Measurements from ENCODE around the gene CCNF. TPM values are rescaled to one million over a fixed set of nuclear protein-coding genes. Genes with fewer than 3 reads are reported as not detected.

Gene CCNF
- total RNA-seq, 1 donor from 2014 or later = 10.8 TPM

DNA sequence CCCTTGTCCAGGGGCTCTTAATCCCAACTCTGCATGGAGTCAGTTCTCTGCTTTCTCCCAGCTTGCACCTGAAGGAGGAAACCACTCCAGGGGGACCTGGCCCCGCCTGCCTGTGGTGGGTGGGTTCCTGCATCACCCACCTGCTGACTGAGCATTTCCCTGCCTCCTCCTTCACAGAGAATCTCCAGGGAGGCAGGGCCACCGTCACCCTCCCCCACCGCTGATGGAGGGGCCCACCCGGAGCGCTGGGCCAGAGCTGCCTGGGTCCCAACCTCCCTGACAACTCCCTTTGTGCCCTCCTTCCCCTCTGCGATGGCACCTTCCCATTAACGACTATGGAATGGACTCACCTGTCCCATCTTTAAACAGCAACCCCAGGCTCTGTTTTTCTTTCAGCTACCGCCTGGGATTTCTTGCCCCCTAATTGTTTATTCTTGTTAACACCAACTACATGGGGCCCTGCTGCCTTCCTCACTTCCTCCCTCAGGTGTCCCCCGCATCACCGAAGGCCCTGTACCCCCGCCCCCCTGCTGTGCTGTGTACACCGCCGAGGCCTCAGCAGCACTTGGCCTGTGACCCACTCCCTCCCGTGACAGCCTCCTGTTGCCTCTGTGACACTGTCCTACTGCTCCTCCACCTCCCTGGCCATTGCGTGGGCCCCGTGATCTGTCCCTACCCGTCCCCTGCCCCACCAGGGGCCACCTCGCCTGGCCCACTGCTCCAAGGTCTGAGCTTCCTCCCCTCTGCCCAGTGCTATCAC is 29.8 kb downstream of the CCNF start:
- no peak for DNase-seq

DNA sequence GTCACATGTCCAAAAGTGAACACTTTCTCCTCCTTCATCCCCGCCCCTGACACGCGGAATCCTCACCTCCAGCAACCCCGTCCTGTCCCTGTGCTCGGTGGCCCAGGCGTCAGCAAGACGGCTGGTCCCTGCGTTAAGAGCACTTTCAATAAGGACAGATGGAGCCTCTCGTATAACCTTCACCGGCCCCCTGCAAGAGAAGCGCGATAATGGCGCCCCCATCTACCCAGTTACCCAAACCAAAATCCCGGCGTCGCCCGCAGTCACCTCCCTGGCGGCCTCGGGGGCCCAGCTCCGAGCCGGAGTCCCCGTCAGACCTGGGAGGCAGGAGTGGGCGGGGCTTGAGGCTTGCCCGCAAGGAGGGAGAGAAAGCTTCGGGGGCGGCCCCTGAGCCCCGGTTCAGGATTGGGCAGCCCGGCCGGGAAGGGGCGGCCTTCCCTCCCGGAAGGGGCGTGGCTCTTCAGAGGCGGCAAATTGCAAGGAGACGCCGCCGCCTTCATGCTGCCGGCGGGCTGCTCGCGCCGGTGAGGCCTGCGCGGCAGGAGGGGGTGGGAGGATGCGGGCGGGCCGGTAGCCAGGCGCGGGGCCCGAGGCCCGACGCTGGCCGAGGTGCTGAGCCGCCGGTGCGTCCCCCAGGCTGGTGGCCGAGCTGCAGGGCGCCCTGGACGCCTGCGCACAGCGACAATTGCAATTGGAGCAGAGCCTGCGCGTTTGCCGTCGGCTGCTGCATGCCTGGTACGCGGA is 30.6 kb downstream of the CCNF start, which contains the start of gene TEDC2:
TSS of gene TEDC2 (plus strand) at position 463 of the 744 bp plus-strand sequence. CDS start at position 499, 36 bp downstream.
- peak; percentile 92 for DNase-seq

DNA sequence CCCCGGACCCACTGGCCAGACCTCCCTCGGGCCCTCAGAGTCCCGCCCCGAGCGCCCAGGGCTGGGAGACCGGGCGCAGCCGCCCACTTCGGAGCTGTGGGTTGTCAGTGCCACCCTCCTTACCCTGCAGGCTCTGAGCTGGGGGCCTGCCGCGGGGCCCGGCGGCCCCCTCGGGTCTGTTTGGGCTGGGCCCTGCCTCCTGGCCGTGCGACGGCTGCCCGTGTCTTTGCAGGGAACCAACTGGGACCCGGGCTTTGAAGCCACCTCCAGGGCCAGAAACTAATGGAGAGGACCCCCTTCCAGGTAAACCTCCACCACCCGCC is 31.1 kb downstream of the CCNF start:
- DNase-seq = no peak

DNA sequence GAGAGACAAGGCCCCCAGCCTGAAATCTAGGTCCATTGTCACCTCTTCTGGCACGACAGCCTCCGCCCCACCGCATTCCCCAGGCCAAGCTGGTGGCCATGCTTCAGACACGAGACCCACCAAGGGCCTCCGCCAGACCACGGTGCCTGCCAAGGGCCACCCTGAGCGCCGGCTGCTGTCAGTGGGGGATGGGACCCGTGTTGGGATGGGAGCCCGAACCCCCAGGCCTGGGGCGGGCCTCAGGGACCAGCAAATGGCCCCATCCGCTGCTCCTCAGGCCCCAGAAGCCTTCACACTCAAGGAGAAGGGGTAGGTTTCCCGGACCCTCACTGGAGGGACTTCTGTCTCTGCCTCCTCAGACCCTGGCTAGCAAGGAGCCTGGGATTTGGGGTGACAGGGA is 31.7 kb downstream of the CCNF start:
- no peak for DNase-seq

DNA sequence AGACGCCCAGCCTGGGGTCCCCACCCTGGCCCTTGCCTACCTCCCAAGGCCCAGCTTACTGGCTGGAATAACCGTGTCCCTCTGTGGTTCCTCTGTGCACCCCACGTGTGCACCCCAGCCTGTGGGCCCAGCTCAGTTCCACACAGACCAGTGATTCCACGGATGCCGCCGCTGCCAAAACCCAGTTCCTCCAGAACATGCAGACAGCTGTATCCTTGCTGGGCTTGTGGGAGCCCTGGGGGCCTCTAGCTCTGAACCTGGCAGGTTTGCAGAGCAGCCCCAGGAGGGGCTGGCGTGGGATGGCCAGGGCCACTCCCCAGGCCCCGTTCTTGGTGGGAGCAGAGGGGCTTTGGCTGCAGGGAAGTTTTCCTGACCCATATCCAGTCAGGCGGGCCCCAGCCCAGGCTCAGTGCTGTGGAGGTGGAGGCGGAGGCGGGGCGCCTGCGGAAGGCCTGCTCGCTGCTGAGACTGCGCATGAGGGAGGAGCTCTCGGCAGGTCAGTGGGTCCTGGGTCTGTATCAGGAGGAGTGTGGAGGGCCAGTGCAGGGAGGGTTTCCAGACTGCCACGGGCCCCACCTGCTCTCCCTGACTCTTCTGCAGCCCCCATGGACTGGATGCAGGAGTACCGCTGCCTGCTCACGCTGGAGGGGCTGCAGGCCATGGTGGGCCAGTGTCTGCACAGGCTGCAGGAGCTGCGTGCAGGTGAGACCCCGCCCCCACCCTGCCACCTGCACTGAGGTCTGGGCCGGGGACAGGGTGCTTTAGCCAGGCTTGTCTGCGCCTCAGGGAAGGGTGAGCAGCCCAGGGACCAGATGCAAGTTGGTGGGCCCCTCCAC is 33.0 kb downstream of the CCNF start:
- no peak for DNase-seq

DNA sequence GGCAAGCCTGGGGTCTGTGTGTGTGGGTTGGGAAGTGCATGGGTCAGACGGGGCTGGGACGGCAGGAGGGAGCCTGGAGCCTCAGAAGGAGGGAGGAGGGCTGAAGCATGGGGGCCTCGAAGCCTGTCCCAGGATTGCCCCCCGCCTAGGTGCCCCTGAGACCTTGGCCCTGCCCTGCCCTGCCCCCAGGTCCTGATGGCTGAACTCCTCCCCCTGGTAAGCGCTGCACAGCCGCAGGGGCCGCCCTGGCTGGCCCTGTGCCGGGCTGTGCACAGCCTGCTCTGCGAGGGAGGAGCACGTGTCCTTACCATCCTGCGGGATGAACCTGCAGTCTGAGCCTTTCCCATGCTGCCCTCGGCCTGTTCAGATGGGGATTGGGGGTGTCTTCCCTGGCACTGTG is 35.1 kb downstream of the CCNF start:
- no peak for DNase-seq

DNA sequence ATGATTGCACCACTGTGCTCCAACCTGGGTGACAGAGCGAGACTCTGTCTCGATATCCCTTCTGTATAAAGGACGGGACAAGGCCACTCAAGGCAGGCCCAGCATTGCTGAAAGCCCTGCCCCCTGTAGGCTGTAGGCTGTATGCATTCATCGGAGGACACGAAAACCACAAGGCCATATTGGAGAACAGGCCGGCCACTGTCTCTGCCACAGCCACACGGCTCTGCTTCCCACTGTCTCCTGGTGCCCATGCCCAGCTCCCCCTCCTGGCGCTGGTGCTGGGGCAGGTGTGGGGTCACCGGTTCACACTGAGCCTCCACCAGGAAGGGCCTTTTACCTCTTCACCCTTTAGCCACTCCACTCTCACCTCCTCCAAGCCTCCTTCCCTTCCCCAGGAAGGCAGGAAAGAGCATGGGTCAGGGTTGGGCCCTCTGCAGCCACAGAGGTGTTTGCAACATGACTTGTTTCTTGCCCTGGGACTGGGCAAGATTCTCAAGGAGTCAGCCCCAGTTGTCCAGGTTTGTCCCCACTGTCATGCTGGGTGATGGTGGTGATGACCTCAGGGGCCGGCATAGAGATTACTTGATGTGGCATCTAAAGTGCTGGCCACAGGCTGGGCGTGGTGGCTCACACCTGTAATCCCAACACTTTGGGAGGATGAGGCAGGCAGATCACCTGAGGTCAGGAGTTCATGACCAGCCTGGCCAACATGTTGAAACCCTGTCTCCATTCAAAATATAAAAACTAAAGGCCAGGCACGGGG is 36.6 kb downstream of the CCNF start:
- no peak for DNase-seq

DNA sequence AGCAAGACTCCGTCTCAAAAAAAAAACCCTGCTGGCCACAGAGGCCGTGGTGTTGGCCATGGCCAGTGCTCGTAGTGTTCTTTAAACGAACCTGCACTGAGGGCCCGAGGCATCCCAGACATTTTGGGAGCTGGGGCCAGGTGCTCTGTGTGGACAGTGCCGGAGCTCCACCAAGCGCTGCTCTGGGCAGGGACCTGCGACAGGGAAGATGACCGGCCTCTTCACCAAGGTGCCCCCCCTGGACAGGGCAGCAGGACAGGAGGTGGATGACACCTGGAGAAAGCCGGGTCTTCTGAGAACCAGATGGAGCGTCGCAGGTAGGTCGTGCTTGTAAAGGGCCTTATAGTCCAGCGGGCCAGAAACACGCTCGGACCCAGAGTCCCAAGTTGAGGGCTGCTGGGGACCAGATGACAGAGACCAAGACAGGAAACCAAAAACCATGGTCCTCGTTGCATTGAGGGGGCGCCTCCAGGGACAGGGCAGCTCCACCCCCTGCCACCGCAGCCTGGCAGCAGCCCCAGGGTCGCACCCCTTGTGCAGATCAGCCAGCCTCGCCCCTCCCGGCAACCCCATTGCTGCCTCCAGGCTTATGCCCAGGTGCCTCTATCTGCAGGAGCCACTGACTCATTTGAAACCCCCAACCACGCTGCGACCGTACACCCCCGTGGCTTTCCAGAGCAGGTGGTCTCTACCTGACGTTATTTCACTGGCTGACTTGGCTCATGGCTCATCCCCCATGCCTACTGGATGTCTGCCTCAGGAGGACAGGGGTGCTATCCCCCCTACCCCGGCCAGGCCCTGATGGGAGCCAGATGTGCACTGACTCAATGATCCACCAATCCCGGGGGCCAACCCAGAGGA is 37.6 kb downstream of the CCNF start:
- no peak for DNase-seq

DNA sequence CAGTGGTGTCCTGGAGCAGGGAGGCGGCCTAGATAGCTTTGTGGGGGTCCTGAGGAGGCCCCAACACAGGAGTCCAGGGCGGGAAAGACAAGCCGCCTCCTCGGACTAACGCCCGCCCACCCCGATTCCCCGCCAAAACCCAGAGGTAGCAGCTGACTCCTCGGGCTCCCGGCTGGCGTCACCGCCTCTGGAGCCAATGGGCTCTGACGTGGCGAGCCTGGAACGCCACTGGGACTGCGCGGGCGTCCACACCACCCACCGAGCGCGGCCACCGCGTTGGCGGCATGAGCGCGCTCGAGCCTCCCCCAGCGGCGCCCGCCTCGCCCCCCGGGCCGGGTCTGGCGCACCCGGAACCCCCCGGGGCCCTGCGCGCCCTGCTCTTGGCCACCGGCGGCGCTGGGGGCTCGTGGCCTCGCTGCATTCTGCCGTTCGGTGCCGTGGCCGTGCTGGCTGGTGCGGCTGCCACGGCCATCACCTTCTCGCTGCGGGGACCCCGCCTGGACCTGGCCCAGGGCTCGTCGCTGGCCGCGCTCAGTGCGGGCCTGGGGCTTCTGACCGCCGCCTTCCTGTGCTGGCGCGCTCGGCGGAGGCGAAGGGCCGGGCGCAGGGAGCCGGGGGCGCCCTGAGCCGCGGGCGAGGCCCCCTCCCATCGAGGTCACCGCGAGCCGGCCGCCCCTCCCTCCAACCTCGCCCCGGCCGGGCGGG is 38.4 kb downstream of the CCNF start:
- peak; percentile 52 for DNase-seq

DNA sequence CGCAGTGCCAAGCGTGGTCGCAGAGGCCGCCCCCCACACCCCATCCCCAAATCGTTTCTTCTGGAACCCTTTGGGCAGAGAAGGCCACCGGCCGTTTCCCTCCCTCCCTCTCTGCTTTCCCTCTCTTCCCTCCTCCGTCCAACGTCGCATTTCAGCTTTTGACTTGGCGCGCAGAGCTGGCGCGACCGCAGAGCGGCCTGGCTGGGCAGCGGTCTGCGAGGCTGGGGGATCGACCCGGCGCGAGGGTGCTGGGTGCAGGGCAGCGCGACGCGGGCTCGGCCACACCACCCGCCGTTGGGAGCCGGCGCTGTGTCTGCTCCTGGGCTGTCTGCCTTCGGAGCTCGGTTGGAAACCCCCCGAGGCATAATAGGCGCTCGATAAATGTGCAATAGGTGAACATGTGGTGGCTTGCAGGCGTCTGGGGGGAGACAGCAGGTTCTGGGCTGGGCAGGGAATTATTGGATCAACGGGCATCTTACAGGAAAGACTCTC is 39.0 kb downstream of the CCNF start:
- no peak for DNase-seq

DNA sequence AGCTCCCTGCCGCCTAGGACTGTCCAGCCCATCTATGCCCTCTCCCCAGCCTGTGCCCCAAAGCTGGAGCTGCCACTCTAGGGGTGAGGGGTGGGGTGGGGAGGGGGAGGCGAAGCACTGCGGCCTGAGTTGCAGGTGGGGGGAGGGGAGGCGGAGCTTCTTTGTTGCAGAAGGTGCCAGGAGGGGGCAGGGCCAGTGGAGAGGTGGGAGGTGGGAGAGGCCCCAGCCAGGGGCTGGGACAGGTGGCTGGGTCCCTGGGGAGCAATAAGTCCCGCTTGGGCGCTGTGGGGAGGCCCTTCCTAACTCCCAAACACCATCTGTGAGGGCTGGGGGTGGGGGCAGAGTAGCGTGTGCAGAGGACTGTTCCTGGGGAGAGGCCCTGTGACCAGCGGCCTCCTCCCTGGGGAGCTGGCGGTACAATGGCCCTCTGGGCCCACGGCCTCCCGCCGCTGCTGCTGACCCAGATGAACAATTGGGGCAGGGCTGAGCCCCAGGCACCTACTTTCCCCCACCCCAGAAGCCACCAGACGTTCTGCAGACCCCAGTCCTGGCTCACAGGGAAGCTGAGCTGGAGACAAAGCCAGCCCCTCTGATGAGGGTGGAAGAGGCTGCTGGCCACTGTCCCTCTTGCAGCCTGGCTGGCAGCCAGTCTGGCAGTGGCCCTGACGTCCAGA is 39.6 kb downstream of the CCNF start:
- DNase-seq = no peak

DNA sequence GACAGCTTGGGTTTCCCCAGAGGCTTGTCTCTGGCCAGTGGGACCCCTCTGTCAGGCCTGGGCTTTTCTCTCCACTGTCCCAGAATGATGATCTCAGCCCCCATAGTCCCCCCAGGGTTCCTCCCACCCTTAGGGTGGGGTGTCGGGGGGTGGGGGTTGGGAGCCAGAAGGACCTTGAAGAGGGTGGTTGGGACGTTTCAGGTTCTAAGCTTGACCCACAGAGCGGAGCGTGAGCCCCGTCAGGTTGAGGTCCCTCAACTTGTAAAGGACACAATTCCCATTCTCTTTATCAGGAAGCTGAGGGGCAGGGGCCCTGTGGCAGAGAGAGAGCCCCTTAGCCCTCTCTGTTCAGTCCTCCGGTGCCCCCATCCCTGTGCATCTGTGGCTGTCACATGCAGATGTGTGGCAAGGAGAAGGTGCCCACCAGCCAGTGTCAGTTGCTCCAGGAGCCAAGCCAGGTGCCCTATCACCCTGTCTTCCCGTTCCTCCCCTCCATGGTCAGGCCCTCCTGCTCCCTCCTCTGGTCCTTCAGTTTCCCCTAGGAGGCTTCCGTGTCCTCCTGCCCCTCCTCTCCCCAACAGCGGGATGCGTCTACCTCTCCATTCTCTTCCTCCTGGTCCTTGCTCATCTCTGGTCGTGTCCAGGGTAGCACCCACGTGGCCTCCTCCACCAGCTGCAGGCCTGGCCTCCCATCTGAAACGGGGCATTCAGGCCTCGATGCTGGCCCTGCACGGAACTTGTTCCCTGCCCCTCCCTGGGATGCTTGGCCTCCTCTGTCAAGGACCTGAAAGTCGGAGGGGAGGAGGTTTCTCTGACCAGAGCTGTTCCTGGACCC is 40.4 kb downstream of the CCNF start:
- no peak for DNase-seq

DNA sequence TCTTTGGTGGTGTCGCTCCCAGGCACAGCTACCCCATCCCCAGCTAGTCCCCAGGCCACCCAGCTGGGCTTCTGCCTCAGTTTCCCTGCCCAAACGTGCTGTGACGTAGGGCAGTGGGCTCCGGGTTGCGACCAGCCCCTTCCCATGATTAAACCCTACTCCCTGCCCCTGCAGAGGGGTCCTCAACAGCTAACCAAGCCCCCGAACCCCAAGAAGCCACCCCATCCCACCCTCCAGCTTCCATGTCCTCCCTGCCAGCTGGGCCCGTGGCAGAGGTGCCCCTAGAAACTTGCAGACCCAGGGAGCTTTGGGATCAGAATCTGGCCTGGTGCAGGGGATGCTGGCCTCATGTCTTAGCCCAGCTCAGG is 41.0 kb downstream of the CCNF start:
- no peak for DNase-seq

DNA sequence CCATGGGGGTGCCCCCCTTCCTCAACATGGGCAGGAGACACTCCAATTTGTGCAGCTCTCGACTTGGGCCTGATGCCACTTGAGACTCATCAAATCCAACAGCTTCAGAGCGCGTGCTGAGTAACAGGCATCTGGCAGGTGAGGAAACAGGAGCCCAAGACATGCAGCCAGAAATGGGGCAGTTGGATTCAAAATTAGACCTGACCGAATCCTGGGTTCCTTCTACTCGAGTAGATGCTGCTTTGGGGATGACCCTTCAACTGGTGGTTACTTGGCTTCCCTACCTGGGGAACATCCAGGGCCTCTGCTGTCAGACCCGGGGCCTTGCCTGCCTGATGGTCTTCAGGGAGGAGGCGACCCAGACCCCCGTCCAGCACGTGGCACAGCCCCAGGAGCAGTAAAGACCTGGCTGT is 41.4 kb downstream of the CCNF start:
- DNase-seq = no peak

DNA sequence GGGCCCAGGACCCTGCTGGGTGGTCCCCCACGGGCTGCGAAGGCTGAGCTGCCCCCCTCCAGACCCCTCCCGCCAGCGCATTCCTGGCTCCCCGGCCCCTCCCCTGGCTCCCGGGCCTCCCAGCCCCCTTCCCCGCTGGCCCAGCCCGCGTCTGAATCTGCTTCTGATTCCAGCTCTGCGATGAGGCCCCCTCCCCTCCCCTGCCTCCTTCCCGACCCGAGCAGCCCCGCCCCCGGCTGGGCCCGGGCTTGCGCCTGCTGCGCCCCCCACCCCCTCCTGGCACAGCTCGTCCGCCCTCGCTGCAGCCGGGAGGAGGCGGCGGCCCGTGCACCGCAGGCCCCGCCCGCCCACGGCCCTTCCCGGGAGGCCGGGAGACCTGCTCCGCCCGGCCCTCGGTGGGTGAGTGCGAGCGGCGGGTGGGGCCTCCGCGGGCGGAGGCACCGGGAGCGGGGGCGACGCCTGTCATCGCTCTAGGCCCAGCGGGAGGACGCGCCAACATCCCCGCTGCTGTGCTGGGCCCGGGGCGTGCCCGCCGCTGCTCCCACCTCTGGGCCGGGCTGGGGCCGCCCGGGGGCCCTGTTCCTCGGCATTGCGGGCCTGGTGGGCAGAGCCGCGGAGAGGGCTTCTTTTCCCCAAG is 41.9 kb downstream of the CCNF start, which contains the start of gene NTN3:
TSS of gene NTN3 (plus strand) at position 282 of the 637 bp plus-strand sequence. CDS start 405 bp downstream, outside the sequence.
- DNase-seq = no peak

DNA sequence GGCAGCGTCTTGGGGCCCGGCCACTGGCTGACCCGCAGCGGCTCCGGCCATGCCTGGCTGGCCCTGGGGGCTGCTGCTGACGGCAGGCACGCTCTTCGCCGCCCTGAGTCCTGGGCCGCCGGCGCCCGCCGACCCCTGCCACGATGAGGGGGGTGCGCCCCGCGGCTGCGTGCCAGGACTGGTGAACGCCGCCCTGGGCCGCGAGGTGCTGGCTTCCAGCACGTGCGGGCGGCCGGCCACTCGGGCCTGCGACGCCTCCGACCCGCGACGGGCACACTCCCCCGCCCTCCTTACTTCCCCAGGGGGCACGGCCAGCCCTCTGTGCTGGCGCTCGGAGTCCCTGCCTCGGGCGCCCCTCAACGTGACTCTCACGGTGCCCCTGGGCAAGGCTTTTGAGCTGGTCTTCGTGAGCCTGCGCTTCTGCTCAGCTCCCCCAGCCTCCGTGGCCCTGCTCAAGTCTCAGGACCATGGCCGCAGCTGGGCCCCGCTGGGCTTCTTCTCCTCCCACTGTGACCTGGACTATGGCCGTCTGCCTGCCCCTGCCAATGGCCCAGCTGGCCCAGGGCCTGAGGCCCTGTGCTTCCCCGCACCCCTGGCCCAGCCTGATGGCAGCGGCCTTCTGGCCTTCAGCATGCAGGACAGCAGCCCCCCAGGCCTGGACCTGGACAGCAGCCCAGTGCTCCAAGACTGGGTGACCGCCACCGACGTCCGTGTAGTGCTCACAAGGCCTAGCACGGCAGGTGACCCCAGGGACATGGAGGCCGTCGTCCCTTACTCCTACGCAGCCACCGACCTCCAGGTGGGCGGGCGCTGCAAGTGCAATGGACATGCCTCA is 42.6 kb downstream of the CCNF start:
- DNase-seq = no peak

DNA sequence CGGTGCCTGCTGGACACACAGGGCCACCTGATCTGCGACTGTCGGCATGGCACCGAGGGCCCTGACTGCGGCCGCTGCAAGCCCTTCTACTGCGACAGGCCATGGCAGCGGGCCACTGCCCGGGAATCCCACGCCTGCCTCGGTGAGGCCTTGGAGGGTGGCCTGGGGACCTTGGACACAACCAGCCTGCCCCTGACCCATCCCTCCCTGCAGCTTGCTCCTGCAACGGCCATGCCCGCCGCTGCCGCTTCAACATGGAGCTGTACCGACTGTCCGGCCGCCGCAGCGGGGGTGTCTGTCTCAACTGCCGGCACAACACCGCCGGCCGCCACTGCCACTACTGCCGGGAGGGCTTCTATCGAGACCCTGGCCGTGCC is 43.2 kb downstream of the CCNF start:
- DNase-seq = no peak
